SK-N-SH (cell line): ENCODE data around the gene WDR7. TPM values are rescaled to one million over a fixed set of nuclear protein-coding genes. Genes with fewer than 3 reads are reported as not detected.

Experiments used
- CTCF ChIA-PET: fragments of 300-600, 350-600 bp; formaldehyde crosslinking; extraction: SDS; loops from one replicate; lab custom pipeline; 2021; lab: Yijun Ruan, JAX
- POLR2A ChIA-PET: fragments of 350-600 bp; sonication (Branson Sonifier 250); formaldehyde crosslinking; extraction: SDS; loops from one replicate; lab custom pipeline; 2020; ENCODE audit warnings: antibody characterized with exemption, inconsistent platforms; lab: Yijun Ruan, JAX
- DNase-seq: peaks from one replicate; pipeline ENCODE4 v3.0.0; 2012
- H2AFZ ChIP-seq: fragments of 200-600 bp; sonication (generic); 2 replicates; pipeline ENCODE4 v1.8.1; 2016; ENCODE audit warnings: antibody characterized with exemption, mild to moderate bottlenecking, low read depth
- H3F3A ChIP-seq: fragments of 200-600 bp; sonication (generic); replicated peaks from 2 replicates; pipeline ENCODE3; 2016; ENCODE audit warnings: antibody characterized with exemption, mild to moderate bottlenecking; ENCODE audit not compliant: insufficient read depth
- H3K27ac ChIP-seq, 2 experiments: fragments of 200-500 bp in 1 of 2; fragments of 200-600 bp in 1 of 2; sonication (Bioruptor generic) in 1 of 2; sonication (generic), shearing (Covaris generic) in 1 of 2; 2 replicates each; pipeline versions ENCODE4 v1.5.1 to v1.6.1; 2014 to 2016; ENCODE audit warnings: low read depth in 2 of 2, inconsistent platforms in 1 of 2, low read length in 1 of 2, mild to moderate bottlenecking in 1 of 2, mixed read lengths in 1 of 2
- H3K27me3 ChIP-seq: fragments of 200-600 bp; sonication (generic), shearing (Covaris generic); 2 replicates; pipeline ENCODE4 v1.6.1; 2016; ENCODE audit warnings: mixed run types; ENCODE audit not compliant: insufficient read depth
- H3K36me3 ChIP-seq, 2 experiments: fragments of 200-500 bp in 1 of 2; fragments of 200-600 bp in 1 of 2; sonication (Bioruptor generic) in 1 of 2; sonication (generic) in 1 of 2; replicated peaks in 1 of 2; 2 replicates each; pipeline versions ENCODE3 to v1.5.1; 2014 to 2016; ENCODE audit warnings: low read length in 1 of 2, mild to moderate bottlenecking in 1 of 2; ENCODE audit not compliant: insufficient read depth in 2 of 2, control insufficient read depth in 1 of 2
- H3K4me1 ChIP-seq, 2 experiments: fragments of 200-500 bp in 1 of 2; fragments of 200-600 bp in 1 of 2; sonication (Bioruptor generic) in 1 of 2; sonication (generic), shearing (Covaris generic) in 1 of 2; 2 replicates each; pipeline versions ENCODE4 v1.5.1 to v1.6.1; 2014 to 2016; ENCODE audit warnings: low read depth in 1 of 2, low read length in 1 of 2, mixed run types in 1 of 2; ENCODE audit not compliant: insufficient read depth in 2 of 2, control insufficient read depth in 1 of 2
- H3K4me2 ChIP-seq: fragments of 200-600 bp; sonication (generic), shearing (Covaris generic); 2 replicates; pipeline ENCODE4 v1.6.1; 2017; ENCODE audit warnings: mixed run types
- H3K4me3 ChIP-seq, 2 experiments: fragments of 200-500 bp in 1 of 2; fragments of 200-600 bp in 1 of 2; sonication (Bioruptor generic) in 1 of 2; sonication (generic), shearing (Covaris generic) in 1 of 2; 2 replicates each; pipeline versions ENCODE4 v1.5.1 to v1.8.1; 2014 to 2016; ENCODE audit warnings: low read depth in 2 of 2, inconsistent platforms in 1 of 2, low read length in 1 of 2, mild to moderate bottlenecking in 1 of 2, mixed read lengths in 1 of 2, moderate library complexity in 1 of 2
- H3K79me2 ChIP-seq: fragments of 200-600 bp; sonication (generic); 2 replicates; pipeline ENCODE4 v1.8.1; 2017; ENCODE audit warnings: mild to moderate bottlenecking; ENCODE audit not compliant: insufficient read depth
- H3K9ac ChIP-seq: fragments of 200-600 bp; sonication (generic); 2 replicates; pipeline ENCODE4 v1.6.1; 2017; ENCODE audit warnings: mixed run types
- H3K9me2 ChIP-seq: fragments of 200-600 bp; sonication (generic); 2 replicates; pipeline ENCODE4 v1.6.1; 2017; ENCODE audit warnings: mixed run types
- H3K9me3 ChIP-seq: fragments of 200-600 bp; sonication (generic); 2 replicates; pipeline ENCODE4 v1.6.1; 2017; ENCODE audit warnings: mixed run types, mild to moderate bottlenecking, moderate library complexity
- H4K20me1 ChIP-seq: fragments of 200-600 bp; sonication (generic); 2 replicates; pipeline ENCODE4 v1.6.1; 2017; ENCODE audit warnings: mild to moderate bottlenecking, mixed run types; ENCODE audit not compliant: insufficient read depth
- CHD2 ChIP-seq: fragments of 150-350 bp; IDR thresholded peaks from 2 replicates; pipeline ENCODE4 v1.6.1; 2018; ENCODE audit warnings: low read length; ENCODE audit not compliant: partially characterized antibody
- ELF1 ChIP-seq: IDR thresholded peaks from 2 replicates; pipeline ENCODE4 v1.4.0; 2012
- EZH2phosphoT487 ChIP-seq: fragments of 200-600 bp; sonication (generic); IDR thresholded peaks from 2 replicates; pipeline ENCODE4 v1.6.1; 2017; ENCODE audit warnings: low read depth, mixed run types, mild to moderate bottlenecking, antibody characterized with exemption, moderate library complexity, borderline replicate concordance
- FOSL2 ChIP-seq: IDR thresholded peaks from 2 replicates; pipeline ENCODE4 v1.4.0; 2012; ENCODE audit warnings: low read depth, mild to moderate bottlenecking, moderate library complexity, borderline replicate concordance
- GABPA ChIP-seq: IDR thresholded peaks from 2 replicates; pipeline ENCODE4 v1.4.0; 2012; ENCODE audit warnings: low read depth, mild to moderate bottlenecking
- GATA2 ChIP-seq: sonication (generic); formaldehyde crosslinking; IDR thresholded peaks from 2 replicates; pipeline ENCODE4 v1.5.0; 2020; ENCODE audit warnings: mild to moderate bottlenecking, missing genetic modification reagents
- IRF3 ChIP-seq: fragments of 150-350 bp; IDR thresholded peaks from 2 replicates; pipeline ENCODE4 v1.6.1; 2016; ENCODE audit warnings: mild to moderate bottlenecking, low read depth, low read length
- MAX ChIP-seq: IDR thresholded peaks from 2 replicates; pipeline ENCODE4 v1.4.0; 2012; ENCODE audit warnings: low read depth
- MEF2A ChIP-seq: IDR thresholded peaks from 2 replicates; pipeline ENCODE4 v1.4.0; 2012; ENCODE audit warnings: low read depth, borderline replicate concordance
- MXI1 ChIP-seq: IDR thresholded peaks from 2 replicates; pipeline ENCODE4 v1.6.1; 2012; ENCODE audit warnings: mild to moderate bottlenecking, low read depth, low read length, improper control_type of control experiment
- NFIC ChIP-seq: IDR thresholded peaks from 2 replicates; pipeline ENCODE4 v1.4.0; 2012; ENCODE audit warnings: borderline replicate concordance
- NRF1 ChIP-seq: IDR thresholded peaks from 2 replicates; pipeline ENCODE4 v1.6.1; 2012; ENCODE audit warnings: low read depth, mild to moderate bottlenecking, low read length
- POLR2AphosphoS5 ChIP-seq: IDR thresholded peaks from 2 replicates; pipeline ENCODE4 v1.6.1; 2012; ENCODE audit warnings: low read depth, low read length
- RAD21 ChIP-seq: IDR thresholded peaks from 2 replicates; pipeline ENCODE4 v1.6.1; 2012; ENCODE audit warnings: mild to moderate bottlenecking, low read length
- RCOR1 ChIP-seq: fragments of 150-350 bp; IDR thresholded peaks from 2 replicates; pipeline ENCODE4 v1.6.1; 2017; ENCODE audit warnings: antibody characterized with exemption, low read length
- SIN3A ChIP-seq: IDR thresholded peaks from 2 replicates; pipeline ENCODE4 v1.6.1; 2012; ENCODE audit warnings: low read depth, mild to moderate bottlenecking, low read length, moderate library complexity, borderline replicate concordance
- SMC3 ChIP-seq: IDR thresholded peaks from 2 replicates; pipeline ENCODE4 v1.6.1; 2012; ENCODE audit warnings: low read depth, low read length, improper control_type of control experiment
- TAF1 ChIP-seq: IDR thresholded peaks from 2 replicates; pipeline ENCODE4 v1.6.1; 2012; ENCODE audit warnings: low read depth, mild to moderate bottlenecking, low read length, moderate library complexity, borderline replicate concordance
- TCF12 ChIP-seq: IDR thresholded peaks from 2 replicates; pipeline ENCODE4 v1.4.0; 2012
- TEAD4 ChIP-seq: IDR thresholded peaks from 2 replicates; pipeline ENCODE4 v1.4.0; 2012; ENCODE audit warnings: mild to moderate bottlenecking, borderline replicate concordance; ENCODE audit not compliant: insufficient read depth
- USF2 ChIP-seq: fragments of 150-350 bp; IDR thresholded peaks from 2 replicates; pipeline ENCODE4 v1.6.1; 2017; ENCODE audit warnings: antibody characterized with exemption, low read length, low read depth, borderline replicate concordance
- YY1 ChIP-seq: IDR thresholded peaks from 2 replicates; pipeline ENCODE4 v1.4.0; 2012; ENCODE audit warnings: low read depth, mild to moderate bottlenecking
- ZBTB33 ChIP-seq: IDR thresholded peaks from 2 replicates; pipeline ENCODE4 v1.4.0; 2012; ENCODE audit warnings: low read depth, borderline replicate concordance
- WGBS: methylation state at CpG from one replicate; pipeline ENCODE4 v1.1.6; 2017; ENCODE audit warnings: low lambda C conversion rate; 5-methylcytosine and 5-hydroxymethylcytosine counted together
- polyA plus RNA-seq, 3 experiments: library from polyadenylated mRNA; depleted of rRNA; stranded (reverse); fragments of >200 nt; gene quantifications; 2 replicates each; pipeline ENCODE4 v1.2.3, GENCODE V29; 2012

WDR7 gene
- polyA plus RNA-seq, 1 of the 3 experiments (the other 2 are of a cell fraction): 4.1 TPM

GRCh38 chr18:56982766-56983165 is 331.6 kb downstream of the WDR7 start:
- H3K9ac ChIP-seq: no peak overlapping the region
- peaks cover 5% of the 10 kb centered on the region for H3F3A ChIP-seq
- no peaks in the 10 kb centered on the region for H3K27me3 ChIP-seq
- ChIA-PET POLR2A (no interaction called here), CTCF (interaction anchor here (0.7 to 0.9 kb wide), 2 partner anchors 20 to 32 kb away, joined by 3 read pairs; no protein-coding TSS in a partner anchor)
- H3K9me3 ChIP-seq: no peaks in the 10 kb centered on the region
- no peak overlapping the region for H3K4me3 ChIP-seq
- H3K9me2 ChIP-seq: no peaks in the 10 kb centered on the region
- no peaks in the 10 kb centered on the region; a peak in 2 of 4 replicates for H3K4me1 ChIP-seq
- H3K4me2 ChIP-seq: no peak overlapping the region
- H3K27ac ChIP-seq: no peak overlapping the region
- TF ChIP-seq SMC3: no peak
- no peak for TF ChIP-seq FOSL2
- TF ChIP-seq RCOR1: no peak
- no peak for TF ChIP-seq GATA2 (CRISPR knock-in tag)
- no peak for TF ChIP-seq SIN3A
- no peak for TF ChIP-seq TCF12
- TF ChIP-seq RAD21: no peak
- no peak for TF ChIP-seq CHD2
- no peak for TF ChIP-seq MEF2A
- no peak for TF ChIP-seq ELF1
- TF ChIP-seq MXI1: no peak
- no peak for TF ChIP-seq POLR2AphosphoS5
- no peak overlapping the region for H2AFZ ChIP-seq
- no peaks in the 10 kb centered on the region for H3K36me3 ChIP-seq
- H4K20me1 ChIP-seq: no peaks in the 10 kb centered on the region
- H3K79me2 ChIP-seq: no peaks in the 10 kb centered on the region
- DNase-seq: no peak

- H3K4me3 ChIP-seq: no peak overlapping the region
- peaks cover 5% of the 10 kb centered on the region for H3F3A ChIP-seq
- H3K79me2 ChIP-seq: no peaks in the 10 kb centered on the region
- ChIA-PET CTCF (interaction anchor here (0.7 kb wide), 1 partner anchor 32 kb away, joined by 3 read pairs; no protein-coding TSS in a partner anchor), POLR2A (no interaction called here)
- H3K4me2 ChIP-seq: no peak overlapping the region
- no peaks in the 10 kb centered on the region for H3K27me3 ChIP-seq
- no peak overlapping the region for H3K9ac ChIP-seq
- no peak overlapping the region for H2AFZ ChIP-seq
- H3K27ac ChIP-seq: no peak overlapping the region
- H3K9me2 ChIP-seq: no peaks in the 10 kb centered on the region
- DNase-seq: no peak
- 84% methylated on average over 1 of the region's 1 CpG for WGBS
- H3K36me3 ChIP-seq: no peaks in the 10 kb centered on the region
- TF ChIP-seq TAF1: no peak
- no peak for TF ChIP-seq GABPA
- no peak for TF ChIP-seq IRF3
- no peak for TF ChIP-seq SIN3A
- no peak for TF ChIP-seq TEAD4
- TF ChIP-seq RAD21: no peak
- no peak for TF ChIP-seq NRF1
- TF ChIP-seq YY1: no peak
- TF ChIP-seq TCF12: no peak
- TF ChIP-seq MXI1: no peak
- no peak for TF ChIP-seq EZH2phosphoT487
- TF ChIP-seq MAX: no peak
- no peak for TF ChIP-seq USF2
- no peak for TF ChIP-seq ELF1
- no peak for TF ChIP-seq POLR2AphosphoS5
- no peak for TF ChIP-seq ZBTB33
- TF ChIP-seq NFIC: no peak
- TF ChIP-seq SMC3: no peak
- TF ChIP-seq RCOR1: no peak
- H3K4me1 ChIP-seq: no peaks in the 10 kb centered on the region; a peak in 2 of 4 replicates
- no peaks in the 10 kb centered on the region for H4K20me1 ChIP-seq
- H3K9me3 ChIP-seq: no peaks in the 10 kb centered on the region
These were observed 332.3 kb downstream of the WDR7 start for GRCh38 chr18:56983275-56983992.
